ENCODE data around the gene CD2AP.

- TF ChIP-seq CTCF (IDR thresholded peaks at IDR 0.05) (no peak), EZH2 (IDR thresholded peaks at IDR 0.05; ENCODE audit: borderline replicate concordance, insufficient read depth, low read depth, low read length, poor library complexity, severe bottlenecking) (no peak)
Measured at GRCh38 chr6:47457370-47457769, 20.2 kb upstream of the CD2AP start.

All from B cell (primary cell).